Sigmoid colon (tissue), 3 donors: ENCODE measurements around the gene SSTR5.

Experiments used
- CTCF ChIP-seq, 4 experiments: fragments of 450-650 bp in 3 of 4; fragments of 200-600 bp in 1 of 4; IDR thresholded peaks; one replicate each; pipeline ENCODE4 v1.5.1; 2016 to 2019; ENCODE audit warnings: antibody characterized with exemption in 4 of 4, mild to moderate bottlenecking in 3 of 4, moderate library complexity in 2 of 4
- POLR2A ChIP-seq, 2 donors: fragments of 450-650 bp; IDR thresholded peaks; one replicate each; pipeline ENCODE4 v1.6.1; 2016; ENCODE audit warnings: antibody characterized with exemption in 2 of 2, mild to moderate bottlenecking in 2 of 2, moderate library complexity in 2 of 2

- TF ChIP-seq CTCF (IDR thresholded peaks at IDR 0.05) = peak; percentile 58 to 92 (median 76)
- no peak for TF ChIP-seq POLR2A (IDR thresholded peaks at IDR 0.05)
Observed at GRCh38 chr16:1105888-1106620, 33.5 kb downstream of the SSTR5 start.
